ENCODE data around the gene ING2.

Gene ING2

GRCh38 chr4:183556947-183557346 is 52.1 kb downstream of the ING2 start:
- Histone ChIP-seq H3K9ac (ENCODE audit: low read depth in 1 of 2, low read length in 2 of 2) (no peak overlapping the region), H3K36me3 (ENCODE audit: control insufficient read depth in 2 of 2, insufficient read depth in 2 of 2, low read length in 2 of 2) (no peaks in the 10 kb centered on the region), H3K4me1 (ENCODE audit: control insufficient read depth in 2 of 2, insufficient read depth in 2 of 2, low read length in 2 of 2) (no peaks in the 10 kb centered on the region), H3K27ac (ENCODE audit: low read depth in 2 of 2, low read length in 2 of 2) (no peak overlapping the region), H3K9me3 (ENCODE audit: control insufficient read depth in 2 of 2, low read length in 2 of 2) (no peaks in the 10 kb centered on the region), H3K4me3 (ENCODE audit: low read length in 2 of 2) (no peak overlapping the region), H3K27me3 (ENCODE audit: control insufficient read depth in 2 of 2, insufficient read depth in 2 of 2, low read length in 2 of 2) (peaks cover 0 to 7% of the 10 kb centered on the region in 2 donors)

- Histone ChIP-seq H3K36me3 (ENCODE audit: control insufficient read depth in 2 of 2, insufficient read depth in 2 of 2, low read length in 2 of 2) (no peaks in the 10 kb centered on the region), H3K27ac (ENCODE audit: low read depth in 2 of 2, low read length in 2 of 2) (no peak overlapping the region), H3K9me3 (ENCODE audit: control insufficient read depth in 2 of 2, low read length in 2 of 2) (no peaks in the 10 kb centered on the region), H3K4me1 (ENCODE audit: control insufficient read depth in 2 of 2, insufficient read depth in 2 of 2, low read length in 2 of 2) (no peaks in the 10 kb centered on the region), H3K4me3 (ENCODE audit: low read length in 2 of 2) (no peak overlapping the region), H3K9ac (ENCODE audit: low read depth in 1 of 2, low read length in 2 of 2) (no peak overlapping the region), H3K27me3 (ENCODE audit: control insufficient read depth in 2 of 2, insufficient read depth in 2 of 2, low read length in 2 of 2) (peaks cover 0 to 7% of the 10 kb centered on the region in 2 donors)
These were observed 52.8 kb downstream of the ING2 start for GRCh38 chr4:183557611-183558010.

DNA sequence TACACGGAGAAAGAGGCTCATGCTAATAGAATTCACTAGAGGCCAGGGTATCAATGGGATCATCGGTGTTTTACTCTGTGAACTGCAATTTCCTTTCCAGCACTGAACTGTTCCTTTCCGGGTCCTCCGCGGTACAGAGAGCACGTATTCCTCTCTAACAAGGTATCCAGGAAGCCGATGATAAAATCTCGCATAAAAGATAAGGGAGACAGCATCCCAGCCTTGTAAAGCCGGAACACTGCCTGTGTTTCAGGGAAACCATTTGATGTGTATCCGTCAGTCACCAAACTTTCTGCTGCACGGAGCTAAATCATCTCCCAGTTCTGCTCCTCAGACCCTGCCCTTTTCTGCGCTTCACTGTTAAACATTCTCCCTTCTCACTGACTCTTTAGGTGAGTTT is 54.0 kb downstream of the ING2 start:
- Histone ChIP-seq H3K27me3 (ENCODE audit: control insufficient read depth in 2 of 2, insufficient read depth in 2 of 2, low read length in 2 of 2) (peaks cover 0 to 7% of the 10 kb centered on the region in 2 donors), H3K4me1 (ENCODE audit: control insufficient read depth in 2 of 2, insufficient read depth in 2 of 2, low read length in 2 of 2) (no peaks in the 10 kb centered on the region), H3K4me3 (ENCODE audit: low read length in 2 of 2) (no peak overlapping the region), H3K9me3 (ENCODE audit: control insufficient read depth in 2 of 2, low read length in 2 of 2) (no peaks in the 10 kb centered on the region), H3K36me3 (ENCODE audit: control insufficient read depth in 2 of 2, insufficient read depth in 2 of 2, low read length in 2 of 2) (no peaks in the 10 kb centered on the region), H3K27ac (ENCODE audit: low read depth in 2 of 2, low read length in 2 of 2) (no peak overlapping the region), H3K9ac (ENCODE audit: low read depth in 1 of 2, low read length in 2 of 2) (no peak overlapping the region)

DNA sequence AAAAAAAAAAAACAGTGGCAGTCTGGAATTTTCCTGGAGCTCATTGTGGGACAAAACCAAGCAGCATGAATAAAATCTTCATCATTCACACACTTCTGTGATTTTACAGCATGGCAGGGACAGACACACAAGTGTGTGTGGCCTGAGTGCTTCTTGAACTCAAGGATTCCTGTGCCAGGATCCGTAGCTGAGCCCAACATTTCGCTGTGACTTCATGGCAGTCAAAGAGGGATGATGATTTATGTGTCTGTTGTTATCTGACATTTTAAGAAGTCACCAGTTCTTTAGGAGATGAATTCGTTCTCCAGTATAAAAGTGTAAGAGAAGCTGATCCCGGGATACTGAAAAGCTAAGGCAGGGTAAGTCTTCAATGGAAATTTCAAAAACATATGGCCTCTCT is 57.0 kb downstream of the ING2 start:
- H3K9ac ChIP-seq (ENCODE audit: low read depth in 1 of 2, low read length in 2 of 2) = no peak overlapping the region
- peaks cover 0 to 7% of the 10 kb centered on the region in 2 donors for H3K27me3 ChIP-seq (ENCODE audit: control insufficient read depth in 2 of 2, insufficient read depth in 2 of 2, low read length in 2 of 2)
- H3K9me3 ChIP-seq (ENCODE audit: control insufficient read depth in 2 of 2, low read length in 2 of 2) = no peaks in the 10 kb centered on the region
- no peak overlapping the region for H3K27ac ChIP-seq (ENCODE audit: low read depth in 2 of 2, low read length in 2 of 2)
- H3K4me1 ChIP-seq (ENCODE audit: control insufficient read depth in 2 of 2, insufficient read depth in 2 of 2, low read length in 2 of 2) = no peaks in the 10 kb centered on the region
- H3K36me3 ChIP-seq (ENCODE audit: control insufficient read depth in 2 of 2, insufficient read depth in 2 of 2, low read length in 2 of 2) = no peaks in the 10 kb centered on the region
- no peak overlapping the region for H3K4me3 ChIP-seq (ENCODE audit: low read length in 2 of 2)
